SK-N-SH (cell line): ENCODE results near the gene GRIK3. TPM values are rescaled to one million over a fixed set of nuclear protein-coding genes. Genes with fewer than 3 reads are reported as not detected.

ENCODE experiments used
- CTCF ChIA-PET: fragments of 300-600, 350-600 bp; formaldehyde crosslinking; extraction: SDS; loops from one replicate; lab custom pipeline; 2021; lab: Yijun Ruan, JAX
- POLR2A ChIA-PET: fragments of 350-600 bp; sonication (Branson Sonifier 250); formaldehyde crosslinking; extraction: SDS; loops from one replicate; lab custom pipeline; 2020; ENCODE audit warnings: antibody characterized with exemption, inconsistent platforms; lab: Yijun Ruan, JAX
- DNase-seq: peaks from one replicate; pipeline ENCODE4 v3.0.0; 2012
- H2AFZ ChIP-seq: fragments of 200-600 bp; sonication (generic); 2 replicates; pipeline ENCODE4 v1.8.1; 2016; ENCODE audit warnings: antibody characterized with exemption, mild to moderate bottlenecking, low read depth
- H3F3A ChIP-seq: fragments of 200-600 bp; sonication (generic); replicated peaks from 2 replicates; pipeline ENCODE3; 2016; ENCODE audit warnings: antibody characterized with exemption, mild to moderate bottlenecking; ENCODE audit not compliant: insufficient read depth
- H3K27ac ChIP-seq, 2 experiments: fragments of 200-500 bp in 1 of 2; fragments of 200-600 bp in 1 of 2; sonication (Bioruptor generic) in 1 of 2; sonication (generic), shearing (Covaris generic) in 1 of 2; 2 replicates each; pipeline versions ENCODE4 v1.5.1 to v1.6.1; 2014 to 2016; ENCODE audit warnings: low read depth in 2 of 2, inconsistent platforms in 1 of 2, low read length in 1 of 2, mild to moderate bottlenecking in 1 of 2, mixed read lengths in 1 of 2
- H3K27me3 ChIP-seq: fragments of 200-600 bp; sonication (generic), shearing (Covaris generic); 2 replicates; pipeline ENCODE4 v1.6.1; 2016; ENCODE audit warnings: mixed run types; ENCODE audit not compliant: insufficient read depth
- H3K36me3 ChIP-seq, 2 experiments: fragments of 200-500 bp in 1 of 2; fragments of 200-600 bp in 1 of 2; sonication (Bioruptor generic) in 1 of 2; sonication (generic) in 1 of 2; replicated peaks in 1 of 2; 2 replicates each; pipeline versions ENCODE3 to v1.5.1; 2014 to 2016; ENCODE audit warnings: low read length in 1 of 2, mild to moderate bottlenecking in 1 of 2; ENCODE audit not compliant: insufficient read depth in 2 of 2, control insufficient read depth in 1 of 2
- H3K4me1 ChIP-seq, 2 experiments: fragments of 200-500 bp in 1 of 2; fragments of 200-600 bp in 1 of 2; sonication (Bioruptor generic) in 1 of 2; sonication (generic), shearing (Covaris generic) in 1 of 2; 2 replicates each; pipeline versions ENCODE4 v1.5.1 to v1.6.1; 2014 to 2016; ENCODE audit warnings: low read depth in 1 of 2, low read length in 1 of 2, mixed run types in 1 of 2; ENCODE audit not compliant: insufficient read depth in 2 of 2, control insufficient read depth in 1 of 2
- H3K4me2 ChIP-seq: fragments of 200-600 bp; sonication (generic), shearing (Covaris generic); 2 replicates; pipeline ENCODE4 v1.6.1; 2017; ENCODE audit warnings: mixed run types
- H3K4me3 ChIP-seq, 2 experiments: fragments of 200-500 bp in 1 of 2; fragments of 200-600 bp in 1 of 2; sonication (Bioruptor generic) in 1 of 2; sonication (generic), shearing (Covaris generic) in 1 of 2; 2 replicates each; pipeline versions ENCODE4 v1.5.1 to v1.8.1; 2014 to 2016; ENCODE audit warnings: low read depth in 2 of 2, inconsistent platforms in 1 of 2, low read length in 1 of 2, mild to moderate bottlenecking in 1 of 2, mixed read lengths in 1 of 2, moderate library complexity in 1 of 2
- H3K79me2 ChIP-seq: fragments of 200-600 bp; sonication (generic); 2 replicates; pipeline ENCODE4 v1.8.1; 2017; ENCODE audit warnings: mild to moderate bottlenecking; ENCODE audit not compliant: insufficient read depth
- H3K9ac ChIP-seq: fragments of 200-600 bp; sonication (generic); 2 replicates; pipeline ENCODE4 v1.6.1; 2017; ENCODE audit warnings: mixed run types
- H3K9me2 ChIP-seq: fragments of 200-600 bp; sonication (generic); 2 replicates; pipeline ENCODE4 v1.6.1; 2017; ENCODE audit warnings: mixed run types
- H3K9me3 ChIP-seq: fragments of 200-600 bp; sonication (generic); 2 replicates; pipeline ENCODE4 v1.6.1; 2017; ENCODE audit warnings: mixed run types, mild to moderate bottlenecking, moderate library complexity
- H4K20me1 ChIP-seq: fragments of 200-600 bp; sonication (generic); 2 replicates; pipeline ENCODE4 v1.6.1; 2017; ENCODE audit warnings: mild to moderate bottlenecking, mixed run types; ENCODE audit not compliant: insufficient read depth
- CHD2 ChIP-seq: fragments of 150-350 bp; IDR thresholded peaks from 2 replicates; pipeline ENCODE4 v1.6.1; 2018; ENCODE audit warnings: low read length; ENCODE audit not compliant: partially characterized antibody
- ELF1 ChIP-seq: IDR thresholded peaks from 2 replicates; pipeline ENCODE4 v1.4.0; 2012
- EP300 ChIP-seq, 2 experiments: IDR thresholded peaks; 2 replicates each; pipeline versions ENCODE4 v1.4.0 to v1.6.1; 2012; ENCODE audit warnings: borderline replicate concordance in 1 of 2, low read depth in 1 of 2, low read length in 1 of 2
- EZH2phosphoT487 ChIP-seq: fragments of 200-600 bp; sonication (generic); IDR thresholded peaks from 2 replicates; pipeline ENCODE4 v1.6.1; 2017; ENCODE audit warnings: low read depth, mixed run types, mild to moderate bottlenecking, antibody characterized with exemption, moderate library complexity, borderline replicate concordance
- FOXM1 ChIP-seq: IDR thresholded peaks from 2 replicates; pipeline ENCODE4 v1.4.0; 2012; ENCODE audit warnings: low read depth, mild to moderate bottlenecking
- MAX ChIP-seq: IDR thresholded peaks from 2 replicates; pipeline ENCODE4 v1.4.0; 2012; ENCODE audit warnings: low read depth
- NFIC ChIP-seq: IDR thresholded peaks from 2 replicates; pipeline ENCODE4 v1.4.0; 2012; ENCODE audit warnings: borderline replicate concordance
- RCOR1 ChIP-seq: fragments of 150-350 bp; IDR thresholded peaks from 2 replicates; pipeline ENCODE4 v1.6.1; 2017; ENCODE audit warnings: antibody characterized with exemption, low read length
- REST ChIP-seq: IDR thresholded peaks from 2 replicates; pipeline ENCODE4 v1.6.1; 2012; ENCODE audit warnings: mild to moderate bottlenecking, low read depth, low read length, moderate library complexity
- RFX5 ChIP-seq: IDR thresholded peaks from 2 replicates; pipeline ENCODE4 v1.6.1; 2012; ENCODE audit warnings: mild to moderate bottlenecking, improper control_type of control experiment, low read length
- RXRA ChIP-seq: IDR thresholded peaks from 2 replicates; pipeline ENCODE4 v1.4.0; 2012; ENCODE audit warnings: low read depth, mild to moderate bottlenecking, borderline replicate concordance
- SIN3A ChIP-seq: IDR thresholded peaks from 2 replicates; pipeline ENCODE4 v1.6.1; 2012; ENCODE audit warnings: low read depth, mild to moderate bottlenecking, low read length, moderate library complexity, borderline replicate concordance
- SMC3 ChIP-seq: IDR thresholded peaks from 2 replicates; pipeline ENCODE4 v1.6.1; 2012; ENCODE audit warnings: low read depth, low read length, improper control_type of control experiment
- TCF12 ChIP-seq: IDR thresholded peaks from 2 replicates; pipeline ENCODE4 v1.4.0; 2012
- TEAD4 ChIP-seq: IDR thresholded peaks from 2 replicates; pipeline ENCODE4 v1.4.0; 2012; ENCODE audit warnings: mild to moderate bottlenecking, borderline replicate concordance; ENCODE audit not compliant: insufficient read depth
- USF1 ChIP-seq: IDR thresholded peaks from 2 replicates; pipeline ENCODE4 v1.4.0; 2012; ENCODE audit warnings: low read depth, borderline replicate concordance
- WGBS: methylation state at CpG from one replicate; pipeline ENCODE4 v1.1.6; 2017; ENCODE audit warnings: low lambda C conversion rate; 5-methylcytosine and 5-hydroxymethylcytosine counted together
- polyA plus RNA-seq, 3 experiments: library from polyadenylated mRNA; depleted of rRNA; stranded (reverse); fragments of >200 nt; gene quantifications; 2 replicates each; pipeline ENCODE4 v1.2.3, GENCODE V29; 2012
- TF ChIP-seq, protein P1 (sequence below): fragments of 200-600 bp; sonication (generic); IDR thresholded peaks from 2 replicates; pipeline ENCODE4 v1.6.1; 2017; ENCODE audit warnings: antibody characterized with exemption, mild to moderate bottlenecking, moderate library complexity
- TF ChIP-seq, protein P2 (sequence below): IDR thresholded peaks from 2 replicates; pipeline ENCODE4; 2012

Gene GRIK3
- polyA plus RNA-seq, 1 of the 3 experiments (the other 2 are of a cell fraction), result not detected

DNA sequence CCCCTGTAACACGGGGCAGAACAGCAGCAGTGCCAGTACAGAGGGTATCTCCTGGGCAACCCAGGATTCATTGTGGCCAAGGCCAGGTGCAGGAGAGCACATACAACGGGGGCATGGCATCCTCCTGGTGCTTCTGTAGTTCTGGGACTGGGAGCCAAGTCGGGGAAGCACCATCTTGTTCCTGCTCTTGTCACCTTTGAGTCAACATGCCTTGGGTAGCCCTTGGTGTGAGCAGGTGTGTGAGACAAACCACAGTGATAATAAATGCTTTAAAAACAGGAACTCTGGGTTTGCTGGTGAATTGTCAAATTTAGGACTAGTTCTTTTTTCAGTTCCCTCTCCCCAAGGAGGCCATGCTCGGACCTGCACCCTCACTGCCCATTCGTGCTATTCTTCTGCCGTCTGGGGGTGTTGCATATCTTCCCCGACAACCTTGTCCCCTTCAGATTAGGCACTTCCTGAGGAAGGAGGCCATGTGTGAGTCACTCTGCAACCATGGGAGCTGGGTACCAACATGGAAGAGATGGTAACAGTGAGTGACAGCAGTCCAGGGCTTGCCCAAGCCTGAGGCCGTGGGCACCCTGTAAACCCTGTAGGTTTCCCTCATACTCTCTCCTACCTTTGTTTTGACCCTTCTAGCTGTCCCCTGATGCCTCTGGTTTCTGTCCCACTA, 150.2 kb downstream of the GRIK3 start:
- no peaks in the 10 kb centered on the region for H3K27me3 ChIP-seq
- H3K36me3 ChIP-seq, result no peaks in the 10 kb centered on the region
- no peak overlapping the region for H3K4me3 ChIP-seq
- no peaks in the 10 kb centered on the region for H3F3A ChIP-seq
- H3K9ac ChIP-seq, result no peak overlapping the region
- no peak for DNase-seq
- no peaks in the 10 kb centered on the region for H4K20me1 ChIP-seq
- H3K4me2 ChIP-seq, result no peak overlapping the region
- H3K4me1 ChIP-seq, result peaks cover 0 to 15% of the 10 kb centered on the region in 2 experiments; a peak in 2 of 4 replicates
- WGBS, result 14% methylated on average over 8 of the region's 8 CpGs
- H3K79me2 ChIP-seq, result no peaks in the 10 kb centered on the region
- H2AFZ ChIP-seq, result no peak overlapping the region
- ChIA-PET CTCF (interaction anchor here (2.0 kb wide), 1 partner anchor 20 kb away, joined by 9 read pairs; no protein-coding TSS in a partner anchor), POLR2A (no interaction called here)
- no peaks in the 10 kb centered on the region for H3K9me2 ChIP-seq
- H3K9me3 ChIP-seq, result no peaks in the 10 kb centered on the region
- TF ChIP-seq NFIC (no peak), CHD2 (no peak), FOXM1 (no peak), SMC3 (no peak), TCF12 (no peak), RXRA (no peak), RCOR1 (no peak), REST (no peak), ELF1 (no peak), SIN3A (no peak), TEAD4 (no peak), RFX5 (no peak), USF1 (no peak), MAX (no peak), EZH2phosphoT487 (no peak), EP300 (IDR thresholded peaks at IDR 0.05; ENCODE audit: borderline replicate concordance in 1 of 2, low read depth in 1 of 2, low read length in 1 of 2) (no peak)
- TF ChIP-seq, protein P1, sequence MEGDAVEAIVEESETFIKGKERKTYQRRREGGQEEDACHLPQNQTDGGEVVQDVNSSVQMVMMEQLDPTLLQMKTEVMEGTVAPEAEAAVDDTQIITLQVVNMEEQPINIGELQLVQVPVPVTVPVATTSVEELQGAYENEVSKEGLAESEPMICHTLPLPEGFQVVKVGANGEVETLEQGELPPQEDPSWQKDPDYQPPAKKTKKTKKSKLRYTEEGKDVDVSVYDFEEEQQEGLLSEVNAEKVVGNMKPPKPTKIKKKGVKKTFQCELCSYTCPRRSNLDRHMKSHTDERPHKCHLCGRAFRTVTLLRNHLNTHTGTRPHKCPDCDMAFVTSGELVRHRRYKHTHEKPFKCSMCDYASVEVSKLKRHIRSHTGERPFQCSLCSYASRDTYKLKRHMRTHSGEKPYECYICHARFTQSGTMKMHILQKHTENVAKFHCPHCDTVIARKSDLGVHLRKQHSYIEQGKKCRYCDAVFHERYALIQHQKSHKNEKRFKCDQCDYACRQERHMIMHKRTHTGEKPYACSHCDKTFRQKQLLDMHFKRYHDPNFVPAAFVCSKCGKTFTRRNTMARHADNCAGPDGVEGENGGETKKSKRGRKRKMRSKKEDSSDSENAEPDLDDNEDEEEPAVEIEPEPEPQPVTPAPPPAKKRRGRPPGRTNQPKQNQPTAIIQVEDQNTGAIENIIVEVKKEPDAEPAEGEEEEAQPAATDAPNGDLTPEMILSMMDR, result no peak
- TF ChIP-seq, protein P2, sequence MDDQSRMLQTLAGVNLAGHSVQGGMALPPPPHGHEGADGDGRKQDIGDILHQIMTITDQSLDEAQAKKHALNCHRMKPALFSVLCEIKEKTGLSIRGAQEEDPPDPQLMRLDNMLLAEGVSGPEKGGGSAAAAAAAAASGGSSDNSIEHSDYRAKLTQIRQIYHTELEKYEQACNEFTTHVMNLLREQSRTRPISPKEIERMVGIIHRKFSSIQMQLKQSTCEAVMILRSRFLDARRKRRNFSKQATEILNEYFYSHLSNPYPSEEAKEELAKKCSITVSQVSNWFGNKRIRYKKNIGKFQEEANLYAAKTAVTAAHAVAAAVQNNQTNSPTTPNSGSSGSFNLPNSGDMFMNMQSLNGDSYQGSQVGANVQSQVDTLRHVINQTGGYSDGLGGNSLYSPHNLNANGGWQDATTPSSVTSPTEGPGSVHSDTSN, result no peak
- H3K27ac ChIP-seq, result no peak overlapping the region
